KMS-11 (cell line): ENCODE results near the gene ELF5.

Experiments
- H2AFZ ChIP-seq: fragments of 200-600 bp; sonication (generic); 2 replicates; pipeline ENCODE4 v1.6.1; 2016; ENCODE audit warnings: antibody characterized with exemption, mixed run types, low read depth
- H3K27ac ChIP-seq: fragments of 200-600 bp; sonication (generic); 2 replicates; pipeline ENCODE4 v1.6.1; 2016; ENCODE audit warnings: mild to moderate bottlenecking, mixed run types
- H3K27me3 ChIP-seq: fragments of 200-600 bp; sonication (generic); 2 replicates; pipeline ENCODE4 v1.6.1; 2017; ENCODE audit warnings: mild to moderate bottlenecking, low read depth, mixed run types, moderate library complexity; ENCODE audit not compliant: insufficient read depth
- H3K36me3 ChIP-seq: fragments of 200-600 bp; sonication (generic); 2 replicates; pipeline ENCODE4 v1.6.1; 2017; ENCODE audit warnings: mild to moderate bottlenecking, mixed run types; ENCODE audit not compliant: insufficient read depth
- H3K4me1 ChIP-seq: fragments of 200-600 bp; sonication (generic); 2 replicates; pipeline ENCODE4 v1.6.1; 2016; ENCODE audit warnings: mild to moderate bottlenecking, low read depth, mixed run types; ENCODE audit not compliant: poor library complexity, severe bottlenecking
- H3K4me2 ChIP-seq: fragments of 200-600 bp; sonication (generic); 2 replicates; pipeline ENCODE4 v1.7.0; 2016; ENCODE audit warnings: mild to moderate bottlenecking, mixed run types
- H3K4me3 ChIP-seq: fragments of 200-600 bp; sonication (generic); IDR thresholded peaks from 2 replicates; pipeline ENCODE4 v1.6.1; 2017; ENCODE audit warnings: low read depth, low read length, mixed read lengths; ENCODE audit not compliant: insufficient read depth
- H3K79me2 ChIP-seq: fragments of 200-600 bp; sonication (generic); 2 replicates; pipeline ENCODE4 v1.6.1; 2016; ENCODE audit warnings: low read depth, mixed run types; ENCODE audit not compliant: insufficient read depth
- H3K9ac ChIP-seq: fragments of 200-600 bp; sonication (generic); 2 replicates; pipeline ENCODE4 v1.6.1; 2016; ENCODE audit warnings: mild to moderate bottlenecking, mixed run types
- H4K20me1 ChIP-seq: fragments of 200-600 bp; sonication (generic); 2 replicates; pipeline ENCODE4 v1.6.1; 2016; ENCODE audit warnings: mild to moderate bottlenecking, mixed run types; ENCODE audit not compliant: insufficient read depth
- TF ChIP-seq, protein P1 (sequence below): fragments of 200-600 bp; sonication (generic); conservative IDR thresholded peaks from 2 replicates; pipeline ENCODE4 v1.6.1; 2017; ENCODE audit warnings: low read depth, mild to moderate bottlenecking, antibody characterized with exemption, low read length, moderate library complexity, mixed read lengths

Gene ELF5

DNA sequence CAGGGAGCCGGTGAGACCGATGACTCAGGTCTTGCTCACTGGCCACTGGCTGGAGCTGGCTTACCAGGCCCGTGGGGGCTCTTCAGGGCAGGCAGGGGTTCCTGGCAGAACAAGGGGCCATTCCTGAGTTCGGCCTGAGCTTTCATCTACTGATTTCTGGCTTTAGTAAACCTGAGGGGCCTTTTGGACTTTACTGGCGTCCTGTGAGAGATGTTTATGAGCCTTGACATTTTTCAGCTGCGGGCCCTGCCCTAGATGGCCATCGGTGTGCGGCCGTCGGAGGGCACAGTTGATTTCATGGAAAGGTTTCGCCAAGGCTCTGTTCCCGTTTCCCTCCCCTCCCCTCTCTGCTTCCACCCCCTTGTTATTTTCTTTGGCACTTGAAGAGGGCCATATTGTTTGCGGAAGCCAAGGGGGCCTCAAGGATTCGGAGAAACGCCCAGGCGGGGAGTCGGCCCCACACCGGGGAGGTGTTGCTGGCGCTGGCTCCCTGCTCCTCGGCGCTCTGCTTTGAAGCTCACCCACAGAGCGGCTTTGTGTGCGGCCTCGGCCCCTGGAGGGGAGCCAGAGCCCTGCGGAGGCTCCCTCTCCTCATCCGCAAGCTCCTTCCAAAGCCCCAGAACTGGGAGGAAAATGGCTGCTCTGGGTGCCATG lies 17.7 kb downstream of the ELF5 start:
- Histone ChIP-seq H3K4me1 (no peaks in the 10 kb centered on the region), H3K4me3 (no peak overlapping the region), H3K4me2 (no peak overlapping the region), H3K9ac (no peak overlapping the region), H3K27ac (no peak overlapping the region), H3K36me3 (no peaks in the 10 kb centered on the region), H3K27me3 (no peaks in the 10 kb centered on the region), H3K79me2 (no peaks in the 10 kb centered on the region), H4K20me1 (no peaks in the 10 kb centered on the region), H2AFZ (no peak overlapping the region)
- TF ChIP-seq, protein P1, sequence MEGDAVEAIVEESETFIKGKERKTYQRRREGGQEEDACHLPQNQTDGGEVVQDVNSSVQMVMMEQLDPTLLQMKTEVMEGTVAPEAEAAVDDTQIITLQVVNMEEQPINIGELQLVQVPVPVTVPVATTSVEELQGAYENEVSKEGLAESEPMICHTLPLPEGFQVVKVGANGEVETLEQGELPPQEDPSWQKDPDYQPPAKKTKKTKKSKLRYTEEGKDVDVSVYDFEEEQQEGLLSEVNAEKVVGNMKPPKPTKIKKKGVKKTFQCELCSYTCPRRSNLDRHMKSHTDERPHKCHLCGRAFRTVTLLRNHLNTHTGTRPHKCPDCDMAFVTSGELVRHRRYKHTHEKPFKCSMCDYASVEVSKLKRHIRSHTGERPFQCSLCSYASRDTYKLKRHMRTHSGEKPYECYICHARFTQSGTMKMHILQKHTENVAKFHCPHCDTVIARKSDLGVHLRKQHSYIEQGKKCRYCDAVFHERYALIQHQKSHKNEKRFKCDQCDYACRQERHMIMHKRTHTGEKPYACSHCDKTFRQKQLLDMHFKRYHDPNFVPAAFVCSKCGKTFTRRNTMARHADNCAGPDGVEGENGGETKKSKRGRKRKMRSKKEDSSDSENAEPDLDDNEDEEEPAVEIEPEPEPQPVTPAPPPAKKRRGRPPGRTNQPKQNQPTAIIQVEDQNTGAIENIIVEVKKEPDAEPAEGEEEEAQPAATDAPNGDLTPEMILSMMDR, result no peak

DNA sequence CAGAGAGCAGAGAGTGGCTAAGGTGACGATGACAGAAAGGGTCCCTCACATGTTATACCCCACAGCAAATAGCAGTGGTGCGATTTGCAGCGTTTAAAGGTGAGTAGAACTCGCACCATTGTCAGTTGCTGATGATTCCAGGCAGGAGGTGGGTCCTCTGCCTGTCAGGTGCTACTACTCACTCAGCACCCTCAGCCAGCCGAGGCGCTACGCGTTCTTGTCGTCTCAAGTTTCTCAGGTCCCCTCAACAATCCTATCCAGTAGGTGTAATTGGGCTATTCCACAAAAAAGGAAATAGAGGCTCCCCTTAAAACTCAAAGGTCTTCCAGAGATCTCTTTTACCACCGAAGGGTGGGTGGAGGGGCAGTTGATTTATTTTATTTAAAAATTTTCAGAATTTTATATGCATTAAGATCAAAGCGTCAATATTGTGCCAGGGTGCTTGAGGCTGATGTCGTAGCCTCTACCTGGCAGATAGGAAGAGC lies 18.3 kb downstream of the ELF5 start:
- no peak overlapping the region for H2AFZ ChIP-seq
- no peak overlapping the region for H3K4me2 ChIP-seq
- H3K27ac ChIP-seq, result no peak overlapping the region

DNA sequence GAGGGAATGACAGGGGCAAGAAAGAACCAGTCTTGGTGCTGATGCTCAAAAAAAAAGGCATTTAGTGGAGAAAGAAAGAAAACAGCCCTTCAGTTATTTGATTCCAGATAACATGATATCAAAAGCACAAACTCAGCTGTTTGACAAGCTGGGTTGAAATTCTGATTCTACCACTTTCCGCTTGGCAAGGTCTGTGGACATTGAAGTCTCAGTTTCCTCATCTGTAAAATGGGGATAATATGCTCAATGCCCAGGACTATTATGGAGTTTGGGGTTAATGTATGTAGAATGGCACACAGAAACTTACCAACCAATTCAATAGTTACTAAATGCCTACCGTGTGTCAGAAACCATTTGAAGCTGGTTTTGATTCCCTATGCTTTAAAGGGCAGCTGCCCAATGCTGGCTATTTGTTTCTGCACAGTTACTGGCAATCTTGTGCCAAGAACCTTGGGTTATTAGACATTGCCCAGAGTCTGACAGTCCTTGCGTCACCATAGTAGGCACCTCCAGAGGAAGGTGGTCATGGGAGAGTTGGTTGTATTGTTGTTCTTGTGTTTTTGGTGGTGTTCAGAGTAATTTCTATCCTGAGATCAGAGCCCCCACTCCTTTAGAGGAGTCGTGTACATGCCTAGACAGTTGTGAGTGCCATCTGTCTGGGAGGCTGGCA lies 19.5 kb downstream of the ELF5 start:
- H3K79me2 ChIP-seq, result no peaks in the 10 kb centered on the region
- TF ChIP-seq, protein P1, result no peak
- H3K27ac ChIP-seq, result no peak overlapping the region

More for the DNA sequence above, 18.3 kb downstream of the ELF5 start:
- H4K20me1 ChIP-seq, result no peaks in the 10 kb centered on the region
- H3K4me1 ChIP-seq, result no peaks in the 10 kb centered on the region
- no peaks in the 10 kb centered on the region for H3K79me2 ChIP-seq
- no peak overlapping the region for H3K4me3 ChIP-seq
- TF ChIP-seq, protein P1, result no peak
- H3K27me3 ChIP-seq, result no peaks in the 10 kb centered on the region
- H3K36me3 ChIP-seq, result no peaks in the 10 kb centered on the region
- H3K9ac ChIP-seq, result no peak overlapping the region

DNA sequence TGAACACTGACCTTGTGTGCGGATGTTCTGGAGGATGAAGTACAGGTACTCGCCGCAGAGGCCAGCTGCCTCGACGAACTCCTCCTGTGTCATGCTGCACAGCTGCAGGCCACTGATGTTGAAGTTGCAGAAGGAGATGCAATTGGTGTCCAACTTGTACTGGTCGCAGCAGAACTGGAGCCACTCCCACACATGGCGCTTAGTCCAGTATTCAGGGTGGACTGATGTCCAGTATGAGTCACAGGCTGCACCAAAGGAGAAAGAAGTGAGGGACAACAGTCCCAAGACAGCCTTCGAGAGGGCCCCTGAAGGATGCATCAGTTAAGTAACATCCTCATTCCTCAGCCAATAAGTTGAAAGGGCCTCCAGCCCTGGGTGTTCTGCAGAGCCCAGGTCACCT lies 20.1 kb downstream of the ELF5 start:
- Histone ChIP-seq H2AFZ (no peak overlapping the region), H3K36me3 (no peaks in the 10 kb centered on the region), H3K4me3 (no peak overlapping the region), H3K4me1 (no peaks in the 10 kb centered on the region), H3K79me2 (no peaks in the 10 kb centered on the region), H3K27me3 (no peaks in the 10 kb centered on the region), H3K27ac (no peak overlapping the region), H3K9ac (no peak overlapping the region), H4K20me1 (no peaks in the 10 kb centered on the region), H3K4me2 (no peak overlapping the region)
- TF ChIP-seq, protein P1, result no peak

More for the DNA sequence above, 19.5 kb downstream of the ELF5 start:
- Histone ChIP-seq H4K20me1 (no peaks in the 10 kb centered on the region), H2AFZ (no peak overlapping the region), H3K27me3 (no peaks in the 10 kb centered on the region), H3K4me1 (no peaks in the 10 kb centered on the region), H3K4me2 (no peak overlapping the region), H3K4me3 (no peak overlapping the region), H3K36me3 (no peaks in the 10 kb centered on the region), H3K9ac (no peak overlapping the region)
